ENCODE measurements around the gene CREBBP. TPM values are rescaled to one million over a fixed set of nuclear protein-coding genes. Genes with fewer than 3 reads are reported as not detected.

CREBBP gene
- total and polyA plus RNA-seq, 2 experiments from 2014 or later: 36.9 to 54.8 TPM

DNA sequence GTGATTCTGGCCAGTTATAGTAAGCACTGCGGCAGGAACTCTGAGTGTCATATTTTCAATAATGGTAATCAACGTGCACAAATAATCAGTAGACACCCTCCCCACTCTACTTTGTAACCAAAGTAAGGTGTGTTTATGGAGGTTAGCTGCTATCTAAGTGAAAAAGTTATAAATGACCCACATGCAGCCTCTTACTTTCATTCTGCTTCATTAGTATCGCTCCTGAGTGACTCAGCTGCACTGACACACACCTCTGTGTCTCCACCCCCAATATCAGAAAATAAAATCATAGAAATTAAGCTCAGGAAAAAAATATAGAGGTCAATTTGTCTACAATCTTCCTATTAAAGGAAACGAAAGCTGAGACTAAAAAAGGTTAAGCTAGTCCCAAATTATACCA, 99.1 kb downstream of the CREBBP start (continued):
- TF ChIP-seq, protein P1, sequence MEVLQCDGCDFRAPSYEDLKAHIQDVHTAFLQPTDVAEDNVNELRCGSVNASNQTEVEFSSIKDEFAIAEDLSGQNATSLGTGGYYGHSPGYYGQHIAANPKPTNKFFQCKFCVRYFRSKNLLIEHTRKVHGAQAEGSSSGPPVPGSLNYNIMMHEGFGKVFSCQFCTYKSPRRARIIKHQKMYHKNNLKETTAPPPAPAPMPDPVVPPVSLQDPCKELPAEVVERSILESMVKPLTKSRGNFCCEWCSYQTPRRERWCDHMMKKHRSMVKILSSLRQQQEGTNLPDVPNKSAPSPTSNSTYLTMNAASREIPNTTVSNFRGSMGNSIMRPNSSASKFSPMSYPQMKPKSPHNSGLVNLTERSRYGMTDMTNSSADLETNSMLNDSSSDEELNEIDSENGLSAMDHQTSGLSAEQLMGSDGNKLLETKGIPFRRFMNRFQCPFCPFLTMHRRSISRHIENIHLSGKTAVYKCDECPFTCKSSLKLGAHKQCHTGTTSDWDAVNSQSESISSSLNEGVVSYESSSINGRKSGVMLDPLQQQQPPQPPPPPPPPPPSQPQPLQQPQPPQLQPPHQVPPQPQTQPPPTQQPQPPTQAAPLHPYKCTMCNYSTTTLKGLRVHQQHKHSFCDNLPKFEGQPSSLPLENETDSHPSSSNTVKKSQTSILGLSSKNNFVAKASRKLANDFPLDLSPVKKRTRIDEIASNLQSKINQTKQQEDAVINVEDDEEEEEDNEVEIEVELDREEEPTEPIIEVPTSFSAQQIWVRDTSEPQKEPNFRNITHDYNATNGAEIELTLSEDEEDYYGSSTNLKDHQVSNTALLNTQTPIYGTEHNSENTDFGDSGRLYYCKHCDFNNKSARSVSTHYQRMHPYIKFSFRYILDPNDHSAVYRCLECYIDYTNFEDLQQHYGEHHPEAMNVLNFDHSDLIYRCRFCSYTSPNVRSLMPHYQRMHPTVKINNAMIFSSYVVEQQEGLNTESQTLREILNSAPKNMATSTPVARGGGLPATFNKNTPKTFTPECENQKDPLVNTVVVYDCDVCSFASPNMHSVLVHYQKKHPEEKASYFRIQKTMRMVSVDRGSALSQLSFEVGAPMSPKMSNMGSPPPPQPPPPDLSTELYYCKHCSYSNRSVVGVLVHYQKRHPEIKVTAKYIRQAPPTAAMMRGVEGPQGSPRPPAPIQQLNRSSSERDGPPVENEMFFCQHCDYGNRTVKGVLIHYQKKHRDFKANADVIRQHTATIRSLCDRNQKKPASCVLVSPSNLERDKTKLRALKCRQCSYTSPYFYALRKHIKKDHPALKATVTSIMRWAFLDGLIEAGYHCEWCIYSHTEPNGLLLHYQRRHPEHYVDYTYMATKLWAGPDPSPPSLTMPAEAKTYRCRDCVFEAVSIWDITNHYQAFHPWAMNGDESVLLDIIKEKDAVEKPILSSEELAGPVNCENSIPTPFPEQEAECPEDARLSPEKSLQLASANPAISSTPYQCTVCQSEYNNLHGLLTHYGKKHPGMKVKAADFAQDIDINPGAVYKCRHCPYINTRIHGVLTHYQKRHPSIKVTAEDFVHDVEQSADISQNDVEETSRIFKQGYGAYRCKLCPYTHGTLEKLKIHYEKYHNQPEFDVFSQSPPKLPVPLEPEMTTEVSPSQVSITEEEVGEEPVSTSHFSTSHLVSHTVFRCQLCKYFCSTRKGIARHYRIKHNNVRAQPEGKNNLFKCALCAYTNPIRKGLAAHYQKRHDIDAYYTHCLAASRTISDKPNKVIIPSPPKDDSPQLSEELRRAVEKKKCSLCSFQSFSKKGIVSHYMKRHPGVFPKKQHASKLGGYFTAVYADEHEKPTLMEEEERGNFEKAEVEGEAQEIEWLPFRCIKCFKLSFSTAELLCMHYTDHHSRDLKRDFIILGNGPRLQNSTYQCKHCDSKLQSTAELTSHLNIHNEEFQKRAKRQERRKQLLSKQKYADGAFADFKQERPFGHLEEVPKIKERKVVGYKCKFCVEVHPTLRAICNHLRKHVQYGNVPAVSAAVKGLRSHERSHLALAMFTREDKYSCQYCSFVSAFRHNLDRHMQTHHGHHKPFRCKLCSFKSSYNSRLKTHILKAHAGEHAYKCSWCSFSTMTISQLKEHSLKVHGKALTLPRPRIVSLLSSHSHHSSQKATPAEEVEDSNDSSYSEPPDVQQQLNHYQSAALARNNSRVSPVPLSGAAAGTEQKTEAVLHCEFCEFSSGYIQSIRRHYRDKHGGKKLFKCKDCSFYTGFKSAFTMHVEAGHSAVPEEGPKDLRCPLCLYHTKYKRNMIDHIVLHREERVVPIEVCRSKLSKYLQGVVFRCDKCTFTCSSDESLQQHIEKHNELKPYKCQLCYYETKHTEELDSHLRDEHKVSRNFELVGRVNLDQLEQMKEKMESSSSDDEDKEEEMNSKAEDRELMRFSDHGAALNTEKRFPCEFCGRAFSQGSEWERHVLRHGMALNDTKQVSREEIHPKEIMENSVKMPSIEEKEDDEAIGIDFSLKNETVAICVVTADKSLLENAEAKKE (CRISPR knock-in tag; IDR thresholded peaks at IDR 0.05): no peak
- TF ChIP-seq CTCF (conservative IDR thresholded peaks at IDR 0.05; ENCODE audit: low read depth in 2 of 2) (no peak), JUNB (IDR thresholded peaks at IDR 0.05; ENCODE audit: unreplicated experiment) (no peak), EZH2phosphoT487 (IDR thresholded peaks at IDR 0.05; ENCODE audit: unreplicated experiment) (no peak), ZNF114 (CRISPR knock-in tag; IDR thresholded peaks at IDR 0.05) (no peak)

DNA sequence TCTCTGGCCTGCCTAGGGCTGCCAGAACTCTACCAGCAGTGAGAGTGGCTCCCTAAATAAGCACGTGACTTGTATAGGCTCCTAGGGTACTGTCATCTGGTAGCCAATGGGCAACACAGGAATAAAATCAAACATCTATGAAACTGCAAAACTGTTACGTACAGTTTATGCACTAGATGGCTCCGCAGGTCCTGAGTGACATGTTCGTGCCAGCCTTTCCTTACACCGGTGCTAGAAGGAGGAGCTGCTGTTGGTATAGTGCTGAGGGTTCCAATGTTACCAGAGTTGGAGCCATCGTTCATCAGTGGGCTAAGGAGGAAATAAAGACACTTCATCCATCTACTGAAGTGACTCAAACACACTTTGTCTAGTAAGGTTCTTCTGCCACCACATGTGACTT, 99.9 kb downstream of the CREBBP start:
- no peaks in the 10 kb centered on the region for H3K4me1 ChIP-seq (ENCODE audit: insufficient read depth)
- H3K4me2 ChIP-seq: no peak overlapping the region
- H3K36me3 ChIP-seq (ENCODE audit: insufficient read depth): peaks cover 32% of the 10 kb centered on the region
- peaks cover 26% of the 10 kb centered on the region for H4K20me1 ChIP-seq (replicated peaks; ENCODE audit: insufficient read depth)
- no peak for ATAC-seq
- TF ChIP-seq CTCF (conservative IDR thresholded peaks at IDR 0.05; ENCODE audit: low read depth in 2 of 2) (peak in 1 of 2 experiments; percentile 32; a peak in 2 of 4 replicates), EZH2phosphoT487 (IDR thresholded peaks at IDR 0.05; ENCODE audit: unreplicated experiment) (no peak)
- Mint-ChIP-seq H3K27me3 (ENCODE audit: insufficient read depth, low read depth, poor library complexity) (no peaks in the 10 kb centered on the region), H3K9me3 (no peaks in the 10 kb centered on the region), H3K4me3 (no peak overlapping the region), H3K36me3 (ENCODE audit: low read depth) (peaks cover 57% of the 10 kb centered on the region), H3K4me1 (no peaks in the 10 kb centered on the region), H3K27ac (no peak overlapping the region)
- no peaks in the 10 kb centered on the region for H3F3A ChIP-seq (replicated peaks; ENCODE audit: low read depth)
- DNase-seq (ENCODE audit: low spot score): no peak
- H3K27me3 ChIP-seq (ENCODE audit: insufficient read depth): no peaks in the 10 kb centered on the region
- no peak overlapping the region for H2AFZ ChIP-seq
- H3K27ac ChIP-seq (ENCODE audit: low read depth): no peak overlapping the region
- H3K79me2 ChIP-seq (replicated peaks; ENCODE audit: insufficient read depth): peaks cover 19% of the 10 kb centered on the region
- no peaks in the 10 kb centered on the region for H3K9me2 ChIP-seq (ENCODE audit: insufficient read depth)
- H3K4me3 ChIP-seq: no peak overlapping the region
